Erythroblast (primary cell): ENCODE results near the gene KIF1A.

Experiments used
- GATA1 ChIP-seq: IDR thresholded peaks from 2 replicates; pipeline ENCODE4 v1.6.1; 2011; ENCODE audit warnings: low read depth, mild to moderate bottlenecking, control low read depth, low read length, moderate library complexity
- POLR2A ChIP-seq: IDR thresholded peaks from 2 replicates; pipeline ENCODE4 v1.6.1; 2011; ENCODE audit warnings: mild to moderate bottlenecking, low read length

DNA sequence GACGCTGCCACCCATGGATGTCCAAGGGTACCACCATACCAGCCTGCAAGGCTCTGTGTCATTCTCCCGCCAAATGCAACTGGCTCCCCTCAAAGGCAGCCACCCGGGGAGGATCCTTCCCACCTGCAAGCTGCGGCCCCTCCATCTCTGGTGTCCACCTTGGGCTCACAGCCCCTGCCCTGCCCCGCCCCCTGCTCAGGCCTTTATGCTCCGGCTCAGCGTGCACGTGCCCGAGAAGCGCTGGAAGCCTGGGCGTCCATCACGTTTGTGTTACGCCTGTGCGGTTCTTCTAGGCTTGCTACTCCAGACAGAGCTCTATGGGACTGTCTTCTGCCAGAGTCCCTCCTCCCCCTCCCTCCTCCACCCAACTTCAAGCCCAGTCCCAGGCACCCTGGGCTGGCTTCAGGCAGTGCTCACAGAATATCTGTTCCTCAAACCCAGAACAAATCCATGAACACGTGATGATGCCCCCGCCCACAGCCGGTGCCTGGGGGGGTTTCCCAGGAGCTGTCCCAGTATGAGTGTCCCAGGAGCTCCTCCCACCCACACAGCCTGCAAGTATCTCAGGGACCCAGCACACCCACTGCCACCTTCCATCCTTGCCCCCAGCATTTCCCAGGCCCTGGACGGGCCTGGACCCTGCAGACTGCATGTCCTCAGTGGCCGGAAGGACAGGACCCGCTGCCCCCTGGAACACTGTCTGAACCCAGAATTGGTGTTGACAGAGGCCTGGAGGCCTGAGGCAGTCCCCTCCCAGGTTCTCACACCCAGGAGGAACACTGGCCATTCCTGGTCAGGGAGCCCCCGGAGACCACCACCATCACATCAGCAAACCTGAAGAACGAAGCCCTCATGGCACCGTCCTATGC lies 30.3 kb downstream of the KIF1A start:
- TF ChIP-seq POLR2A (no peak), GATA1 (no peak)
